HepG2 (cell line): Measurements from ENCODE around the gene COX7A2L. TPM values are rescaled to one million over a fixed set of nuclear protein-coding genes. Genes with fewer than 3 reads are reported as not detected.

Experiments
- BCL6 ChIP-seq: IDR thresholded peaks from 2 replicates; pipeline ENCODE4 v1.6.1; 2016; ENCODE audit warnings: missing genetic modification reagents, missing compliant biosample characterization
- FOSL1 ChIP-seq: sonication (generic); formaldehyde crosslinking; IDR thresholded peaks from 2 replicates; pipeline ENCODE4 v1.9.0; 2021; ENCODE audit warnings: missing genetic modification reagents, borderline replicate concordance
- GATAD1 ChIP-seq: IDR thresholded peaks from 2 replicates; pipeline ENCODE4 v1.6.1; 2016; ENCODE audit warnings: missing genetic modification reagents, missing compliant biosample characterization
- GATAD2A ChIP-seq: IDR thresholded peaks from 2 replicates; pipeline ENCODE4 v1.6.1; 2016
- GZF1 ChIP-seq: sonication (generic); formaldehyde crosslinking; IDR thresholded peaks from 2 replicates; pipeline ENCODE4 v1.5.1; 2020; ENCODE audit warnings: mild to moderate bottlenecking, missing genetic modification reagents
- HIVEP1 ChIP-seq: sonication (generic); formaldehyde crosslinking; IDR thresholded peaks from 2 replicates; pipeline ENCODE4 v1.4.0; 2020; ENCODE audit warnings: mild to moderate bottlenecking, missing genetic modification reagents
- KLF16 ChIP-seq, 2 experiments: sonication (generic) in 1 of 2; formaldehyde crosslinking in 1 of 2; IDR thresholded peaks; 2 replicates each; pipeline versions ENCODE4 v1.6.1 to v1.8.0; 2016 to 2023; ENCODE audit warnings: missing genetic modification reagents in 2 of 2, missing compliant biosample characterization in 1 of 2
- MED13 ChIP-seq: sonication (generic); formaldehyde crosslinking; IDR thresholded peaks from 2 replicates; pipeline ENCODE4 v1.5.0; 2020; ENCODE audit warnings: missing genetic modification reagents
- MED8 ChIP-seq: sonication (generic); formaldehyde crosslinking; IDR thresholded peaks from 2 replicates; pipeline ENCODE4 v1.8.1; 2023; ENCODE audit warnings: mild to moderate bottlenecking, missing genetic modification reagents; ENCODE audit not compliant: insufficient replicate concordance
- PHF5A ChIP-seq: IDR thresholded peaks from one replicate; pipeline ENCODE4 v1.6.1; 2018; ENCODE audit warnings: low read depth, missing genetic modification reagents; ENCODE audit not compliant: unreplicated experiment
- RBM39 ChIP-seq: fragments of 200-400 bp; formaldehyde crosslinking; IDR thresholded peaks from one replicate; pipeline ENCODE4 v1.6.1; 2018; ENCODE audit warnings: antibody characterized with exemption, mild to moderate bottlenecking, low read depth, low read length; ENCODE audit not compliant: poor library complexity, severe bottlenecking
- SMAD9 ChIP-seq: sonication (generic); formaldehyde crosslinking; IDR thresholded peaks from 2 replicates; pipeline ENCODE4 v1.5.1; 2020; ENCODE audit warnings: mild to moderate bottlenecking, missing genetic modification reagents
- SP5 ChIP-seq: IDR thresholded peaks from 2 replicates; pipeline ENCODE4 v1.6.1; 2016; ENCODE audit warnings: low read depth, borderline replicate concordance
- SPEN ChIP-seq: sonication (generic); formaldehyde crosslinking; IDR thresholded peaks from 2 replicates; pipeline ENCODE4 v1.5.1; 2020; ENCODE audit warnings: low read depth, mild to moderate bottlenecking, missing genetic modification reagents
- TAF15 ChIP-seq: fragments of 200-400 bp; formaldehyde crosslinking; IDR thresholded peaks from one replicate; pipeline ENCODE4 v1.6.1; 2018; ENCODE audit warnings: mild to moderate bottlenecking, low read depth, low read length; ENCODE audit not compliant: poor library complexity, severe bottlenecking
- TBX2 ChIP-seq: sonication (generic); formaldehyde crosslinking; IDR thresholded peaks from 2 replicates; pipeline ENCODE4 v1.5.0; 2020; ENCODE audit warnings: missing genetic modification reagents, mild to moderate bottlenecking, borderline replicate concordance
- ZNF264 ChIP-seq: sonication (generic); formaldehyde crosslinking; IDR thresholded peaks from 2 replicates; pipeline ENCODE4 v1.4.0; 2020; ENCODE audit warnings: missing genetic modification reagents
- ZNF501 ChIP-seq: sonication (generic); formaldehyde crosslinking; IDR thresholded peaks from 2 replicates; pipeline ENCODE4 v1.5.1; 2020; ENCODE audit warnings: mild to moderate bottlenecking, moderate library complexity, missing genetic modification reagents
- ZNF547 ChIP-seq: sonication (generic); formaldehyde crosslinking; IDR thresholded peaks from 2 replicates; pipeline ENCODE4 v1.5.1; 2020; ENCODE audit warnings: mild to moderate bottlenecking, missing genetic modification reagents
- polyA plus RNA-seq, 8 experiments: library from polyadenylated mRNA; depleted of rRNA in 3 of 8; stranded (reverse) in 7 of 8; unstranded in 1 of 8; fragments of >200 nt; fragmentation: Illumina TruSeq in 4 of 8; extraction: Trizol in 4 of 8; gene quantifications; 2 replicates each; pipeline versions ENCODE4 v1.2.1 to v1.2.3, GENCODE V29; 2011 to 2016; ENCODE audit warnings: low read depth in 4 of 8, missing spikeins in 1 of 8, mixed read lengths in 1 of 8; ENCODE audit not compliant: insufficient read depth in 1 of 8
- total RNA-seq, 5 experiments: library from RNA; depleted of rRNA; stranded (reverse); fragments of >200 nt; fragmentation: Illumina TruSeq; extraction: Trizol; gene quantifications; 2 replicates each; pipeline ENCODE4 v1.2.3, GENCODE V29; 2016; ENCODE audit warnings: low read depth in 1 of 5
- TF ChIP-seq, protein P1 (sequence below): sonication (generic); formaldehyde crosslinking; IDR thresholded peaks from 2 replicates; pipeline ENCODE4 v1.5.1; 2020; ENCODE audit warnings: mild to moderate bottlenecking, missing genetic modification reagents, borderline replicate concordance
- TF ChIP-seq, protein P2 (sequence below): IDR thresholded peaks from 2 replicates; pipeline ENCODE4 v1.6.1; 2018; ENCODE audit warnings: missing genetic modification reagents
- TF ChIP-seq, protein P3 (sequence below): IDR thresholded peaks from 2 replicates; pipeline ENCODE4 v1.6.1; 2012; ENCODE audit warnings: inconsistent platforms
- TF ChIP-seq, protein P4 (sequence below): sonication (generic); formaldehyde crosslinking; IDR thresholded peaks from 2 replicates; pipeline ENCODE4 v1.4.0; 2020; ENCODE audit warnings: mild to moderate bottlenecking, missing genetic modification reagents

COX7A2L gene
- total and polyA plus RNA-seq, 2 of the 13 experiments (the other 11 are each of a cell fraction or from before 2014, with no cell fraction given): 155 to 201 TPM

DNA sequence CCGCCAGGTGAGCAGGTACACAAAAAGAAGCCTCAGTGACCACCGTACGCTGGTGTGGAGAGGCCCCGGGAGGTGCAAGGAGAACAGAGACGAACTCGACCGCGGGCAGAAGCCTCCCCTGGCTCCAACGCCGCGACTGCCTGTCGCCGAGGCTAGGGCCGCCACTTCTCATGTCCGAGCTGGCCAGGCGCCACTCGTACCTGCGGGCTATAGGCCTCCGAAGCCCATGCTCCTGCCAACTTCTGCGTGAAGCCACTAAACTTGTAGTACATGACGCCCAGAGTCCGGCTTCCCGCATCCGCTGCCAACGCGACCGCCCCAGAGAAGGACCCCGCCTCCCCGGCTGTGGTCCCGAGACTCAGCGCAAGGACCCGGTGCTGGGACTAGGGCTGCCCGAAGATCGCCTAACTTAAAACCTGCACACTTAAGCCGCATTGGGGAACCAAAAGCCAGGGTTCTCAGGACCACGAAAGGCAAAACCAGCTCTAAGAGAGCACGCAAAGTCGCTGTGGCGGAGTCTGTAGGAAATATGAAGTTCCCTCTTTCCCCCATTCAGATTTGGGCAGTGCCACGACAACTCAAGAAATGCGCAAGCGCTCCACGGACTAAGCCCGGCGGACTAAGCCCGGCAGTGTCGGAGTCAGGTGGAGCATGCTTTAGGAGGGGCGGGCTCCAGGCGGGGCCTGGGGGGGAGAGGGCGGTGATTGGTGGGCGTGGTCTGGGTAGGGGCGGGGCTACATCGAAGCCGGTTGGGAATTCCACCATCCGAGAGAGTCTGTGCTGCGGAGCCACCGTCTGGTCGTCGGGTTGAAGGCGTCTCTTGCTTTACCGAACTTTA, at the start of gene COX7A2L (continued):
- TF ChIP-seq, protein P1, sequence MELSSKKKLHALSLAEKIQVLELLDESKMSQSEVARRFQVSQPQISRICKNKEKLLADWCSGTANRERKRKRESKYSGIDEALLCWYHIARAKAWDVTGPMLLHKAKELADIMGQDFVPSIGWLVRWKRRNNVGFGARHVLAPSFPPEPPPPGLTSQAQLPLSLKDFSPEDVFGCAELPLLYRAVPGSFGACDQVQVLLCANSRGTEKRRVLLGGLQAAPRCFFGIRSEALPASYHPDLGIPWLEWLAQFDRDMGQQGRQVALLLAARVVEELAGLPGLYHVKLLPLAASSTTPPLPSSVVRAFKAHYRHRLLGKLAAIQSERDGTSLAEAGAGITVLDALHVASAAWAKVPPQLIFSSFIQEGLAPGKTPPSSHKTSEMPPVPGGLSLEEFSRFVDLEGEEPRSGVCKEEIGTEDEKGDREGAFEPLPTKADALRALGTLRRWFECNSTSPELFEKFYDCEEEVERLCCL (CRISPR knock-in tag): peak; percentile 93; the same call in 1 of the 2 replicates
- peak; percentile 100 for TF ChIP-seq ZNF501 (CRISPR knock-in tag)
- TF ChIP-seq GATAD1 (CRISPR knock-in tag): peak; percentile 97
- TF ChIP-seq FOSL1 (CRISPR knock-in tag): peak; percentile 45; the same call in 1 of the 2 replicates
- peak; percentile 89 for TF ChIP-seq RBM39
- peak in 1 of 2 experiments; percentile 93; a peak in 2 of 4 replicates for TF ChIP-seq KLF16 (CRISPR knock-in tag; IDR thresholded peaks at IDR 0.05)
- 0 out of 2 replicates have a peak, but pooled peaks have one; percentile 52 for TF ChIP-seq GZF1 (CRISPR knock-in tag)
- TF ChIP-seq, protein P2, sequence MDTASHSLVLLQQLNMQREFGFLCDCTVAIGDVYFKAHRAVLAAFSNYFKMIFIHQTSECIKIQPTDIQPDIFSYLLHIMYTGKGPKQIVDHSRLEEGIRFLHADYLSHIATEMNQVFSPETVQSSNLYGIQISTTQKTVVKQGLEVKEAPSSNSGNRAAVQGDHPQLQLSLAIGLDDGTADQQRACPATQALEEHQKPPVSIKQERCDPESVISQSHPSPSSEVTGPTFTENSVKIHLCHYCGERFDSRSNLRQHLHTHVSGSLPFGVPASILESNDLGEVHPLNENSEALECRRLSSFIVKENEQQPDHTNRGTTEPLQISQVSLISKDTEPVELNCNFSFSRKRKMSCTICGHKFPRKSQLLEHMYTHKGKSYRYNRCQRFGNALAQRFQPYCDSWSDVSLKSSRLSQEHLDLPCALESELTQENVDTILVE: peak; percentile 92
- TF ChIP-seq ZNF547 (CRISPR knock-in tag): peak; percentile 73
- no peak for TF ChIP-seq SMAD9 (CRISPR knock-in tag)
- TF ChIP-seq MED8 (CRISPR knock-in tag): peak; percentile 49
- peak; percentile 69; the same call in 1 of the 2 replicates for TF ChIP-seq HIVEP1 (CRISPR knock-in tag)
- peak; percentile 14; the same call in 1 of the 2 replicates for TF ChIP-seq BCL6 (CRISPR knock-in tag)
- TF ChIP-seq, protein P3, sequence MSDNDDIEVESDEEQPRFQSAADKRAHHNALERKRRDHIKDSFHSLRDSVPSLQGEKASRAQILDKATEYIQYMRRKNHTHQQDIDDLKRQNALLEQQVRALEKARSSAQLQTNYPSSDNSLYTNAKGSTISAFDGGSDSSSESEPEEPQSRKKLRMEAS: peak; percentile 83
- TF ChIP-seq PHF5A: peak; percentile 24
- TF ChIP-seq TAF15: peak; percentile 43
- TF ChIP-seq ZNF264: peak; percentile 62; the same call in 1 of the 2 replicates
- peak; percentile 68 for TF ChIP-seq TBX2
- peak; percentile 89 for TF ChIP-seq SPEN
- peak; percentile 83 for TF ChIP-seq MED13 (CRISPR knock-in tag)
- no peak; the same call in 1 of the 2 replicates for TF ChIP-seq GATAD2A
- peak; percentile 8; the same call in 1 of the 2 replicates for TF ChIP-seq SP5 (CRISPR knock-in tag)
- TF ChIP-seq, protein P4, sequence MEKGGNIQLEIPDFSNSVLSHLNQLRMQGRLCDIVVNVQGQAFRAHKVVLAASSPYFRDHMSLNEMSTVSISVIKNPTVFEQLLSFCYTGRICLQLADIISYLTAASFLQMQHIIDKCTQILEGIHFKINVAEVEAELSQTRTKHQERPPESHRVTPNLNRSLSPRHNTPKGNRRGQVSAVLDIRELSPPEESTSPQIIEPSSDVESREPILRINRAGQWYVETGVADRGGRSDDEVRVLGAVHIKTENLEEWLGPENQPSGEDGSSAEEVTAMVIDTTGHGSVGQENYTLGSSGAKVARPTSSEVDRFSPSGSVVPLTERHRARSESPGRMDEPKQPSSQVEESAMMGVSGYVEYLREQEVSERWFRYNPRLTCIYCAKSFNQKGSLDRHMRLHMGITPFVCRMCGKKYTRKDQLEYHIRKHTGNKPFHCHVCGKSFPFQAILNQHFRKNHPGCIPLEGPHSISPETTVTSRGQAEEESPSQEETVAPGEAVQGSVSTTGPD (CRISPR knock-in tag): 0 out of 2 replicates have a peak, but pooled peaks have one; percentile 45
